K562 treated with DMSO at 1 percent for 48 hours (cell line): Measurements from ENCODE around the gene ARRDC1. TPM values are rescaled to one million over a fixed set of nuclear protein-coding genes. Genes with fewer than 3 reads are reported as not detected.

ENCODE experiments used
- total RNA-seq: library from RNA; unstranded; fragments of 300-600 nt; gene quantifications from 2 replicates; pipeline ENCODE4 v1.2.3, GENCODE V29; 2022; ENCODE audit warnings: low replicate concordance; ENCODE audit errors: extremely low read depth

ARRDC1 gene
- total RNA-seq: not detected in 2 replicates

DNA sequence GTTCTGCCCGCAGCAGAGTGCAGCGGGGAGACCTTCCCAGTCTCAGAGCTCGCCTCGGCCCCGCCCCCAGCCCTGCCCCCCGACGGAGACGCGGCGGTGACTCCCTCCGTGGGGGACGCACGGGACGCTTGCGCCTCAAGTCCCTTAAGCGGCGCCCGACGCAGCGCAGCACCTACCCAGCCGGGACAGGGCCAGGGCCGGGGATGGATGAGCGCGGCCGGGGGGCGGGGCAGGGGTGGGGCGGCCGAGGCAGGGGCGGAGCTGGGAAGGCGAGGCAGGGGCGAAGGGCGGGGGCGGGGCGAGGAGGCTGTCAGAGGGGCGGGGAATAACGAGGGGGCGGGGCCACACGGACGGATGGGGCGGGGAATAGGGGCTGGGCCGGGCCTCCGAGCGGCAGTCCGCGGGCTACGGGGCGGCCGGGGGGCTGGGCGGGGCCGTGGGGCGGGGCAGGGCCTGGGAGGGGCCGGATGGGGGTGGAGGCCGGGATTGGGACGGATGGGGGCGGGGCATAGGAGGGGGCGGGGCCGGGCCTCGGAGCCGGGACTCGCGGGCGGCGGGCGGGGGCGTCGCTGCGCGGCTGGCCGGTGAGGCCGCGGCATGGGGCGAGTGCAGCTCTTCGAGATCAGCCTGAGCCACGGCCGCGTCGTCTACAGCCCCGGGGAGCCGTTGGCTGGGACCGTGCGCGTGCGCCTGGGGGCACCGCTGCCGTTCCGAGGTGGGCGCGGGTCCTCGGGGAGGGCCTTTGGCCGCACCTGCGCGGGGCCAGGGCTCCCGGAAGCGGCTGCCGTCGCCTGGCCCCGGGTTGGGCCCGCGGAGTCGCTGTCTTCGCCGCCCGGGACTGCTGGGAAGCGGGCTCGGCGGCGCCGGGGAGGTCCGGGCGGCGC, at the start of gene ARRDC1:
Gene ARRDC1 (plus strand): TSS at position 566 of the 884 bp plus-strand sequence. CDS start 32 bp downstream, at position 598.

GRCh38 chr9:137578518-137579258, 26.8 kb upstream of the ARRDC1 start, which contains the start of gene DPH7:
TSS of gene DPH7 (minus strand) at chr9:137578925. CDS start at chr9:137578777, 148 bp downstream.

DNA sequence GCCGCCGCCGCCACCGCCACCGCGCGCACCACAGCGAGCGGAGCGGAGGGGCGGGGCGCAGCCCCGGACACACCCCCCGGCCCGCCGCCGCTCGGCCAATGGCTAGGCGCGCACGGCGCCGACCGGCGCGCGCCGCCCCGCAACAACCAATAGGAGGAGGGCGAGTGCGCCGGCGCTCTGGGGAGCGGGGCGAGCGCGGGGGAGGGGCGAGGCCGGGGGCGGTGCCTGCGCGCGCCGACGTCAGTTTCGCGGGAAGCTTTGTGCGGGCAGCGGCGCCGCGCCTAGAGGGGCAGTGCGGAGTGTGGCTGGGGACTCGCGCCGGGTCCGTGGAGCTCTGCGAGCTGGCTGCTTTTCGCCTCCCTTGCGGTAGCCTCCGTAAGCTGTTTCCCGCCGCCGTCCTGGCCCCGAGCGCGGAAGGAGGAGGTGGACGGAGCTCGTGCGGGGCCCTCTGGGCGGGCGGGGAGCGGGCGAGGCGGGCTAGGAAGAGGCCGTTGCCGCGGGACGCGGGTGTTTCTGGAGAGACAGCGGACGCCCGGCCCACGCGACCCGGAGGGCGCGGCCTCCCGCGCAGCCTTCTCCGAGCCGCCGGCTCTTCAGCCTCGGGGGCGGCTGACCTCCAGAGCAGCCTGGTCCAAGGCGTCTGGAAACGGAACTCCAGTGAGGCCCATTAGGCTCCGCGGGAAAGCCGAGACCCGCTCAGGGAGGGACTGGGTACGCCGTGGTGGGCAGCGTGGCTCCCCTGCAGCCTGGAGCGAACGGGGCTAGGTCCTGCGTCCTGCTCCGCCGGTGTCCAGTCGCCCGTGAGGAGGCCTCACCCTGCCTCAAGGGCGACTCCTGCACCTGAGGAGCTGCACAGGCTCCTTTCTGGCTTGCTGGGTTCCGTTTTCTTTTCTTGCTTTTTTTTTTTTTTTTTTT, 14.8 kb upstream of the ARRDC1 start, which contains the start of gene ZMYND19:
Gene ZMYND19 (minus strand): TSS at position 44 of the 915 bp plus-strand sequence. CDS start 249 bp downstream, outside the sequence.

DNA sequence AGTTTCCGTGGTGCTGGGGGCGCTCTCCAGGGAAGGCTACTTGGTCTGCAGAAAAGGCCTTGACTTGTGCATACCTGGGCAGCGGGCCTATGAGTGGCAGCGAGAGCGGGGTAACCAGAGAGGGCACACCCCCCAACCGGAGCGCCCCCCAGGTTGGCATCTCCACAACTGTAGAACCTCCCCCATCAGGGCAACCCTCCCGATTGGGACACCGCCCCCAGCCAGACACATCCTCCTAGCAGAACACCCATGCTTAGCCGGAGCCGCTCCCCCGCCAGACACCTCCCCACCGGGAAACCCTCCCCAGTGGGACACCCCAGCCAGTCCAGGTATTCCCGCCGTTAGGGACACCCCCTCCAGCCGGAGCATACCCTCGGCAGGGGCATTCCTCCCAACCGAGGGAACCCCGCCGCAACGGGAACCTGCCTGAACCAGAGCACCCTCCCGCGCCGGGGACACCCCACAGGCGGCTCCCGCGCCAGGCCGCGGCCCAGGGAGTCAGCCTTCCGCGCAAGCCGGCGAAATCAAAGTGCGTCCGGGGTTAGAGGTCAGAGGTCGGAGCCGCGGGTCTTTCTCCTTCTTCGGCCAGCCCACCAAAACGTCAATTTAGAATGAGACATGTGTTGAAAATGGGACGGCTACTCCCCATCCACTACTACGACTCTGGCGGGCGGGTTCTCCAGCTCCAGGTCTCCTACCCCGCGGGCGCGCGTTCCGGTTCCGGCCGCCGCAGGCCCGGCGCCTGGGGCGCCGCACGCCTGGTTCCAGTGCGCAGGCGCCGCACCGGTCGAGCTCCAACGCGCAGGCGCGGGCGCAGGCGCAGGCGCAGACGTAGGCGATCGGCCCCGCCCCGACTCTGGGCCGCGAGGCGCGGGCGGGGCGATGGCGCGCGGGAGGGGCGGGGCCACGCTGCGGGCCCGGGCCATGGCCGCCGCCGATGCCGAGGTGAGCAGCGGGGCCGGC, 12.9 kb downstream of the ARRDC1 start, which contains the start of gene EHMT1:
Gene EHMT1 (plus strand): TSS at position 901 of the 963 bp plus-strand sequence. CDS start 24 bp downstream, at position 925.

Other genes starting within 250 kb of the ARRDC1 start
- not detected in 2 replicates for gene EXD3, start 182.5 kb upstream of the ARRDC1 start, total RNA-seq
- not detected in 2 replicates for gene NOXA1, start 182.3 kb upstream of the ARRDC1 start, total RNA-seq
- not detected in 2 replicates for gene ENTPD8, start 164.3 kb upstream of the ARRDC1 start, total RNA-seq
- not detected in 2 replicates for gene NSMF, start 146.4 kb upstream of the ARRDC1 start, total RNA-seq
- not detected in 2 replicates for gene PNPLA7, start 55.3 kb upstream of the ARRDC1 start, total RNA-seq
- not detected in 2 replicates for gene MRPL41, start 53.8 kb upstream of the ARRDC1 start, total RNA-seq
- not detected in 2 replicates for gene DPH7, start 26.8 kb upstream of the ARRDC1 start, total RNA-seq
- not detected in 2 replicates for gene ZMYND19, start 15.2 kb upstream of the ARRDC1 start, total RNA-seq
- gene EHMT1, start 13.3 kb downstream of the ARRDC1 start, total RNA-seq: not detected in 2 replicates